Gastroesophageal sphincter (tissue), 3 donors: ENCODE results near the gene CEP41.

Experiments
- POLR2A ChIP-seq, 2 donors: fragments of 450-650 bp; IDR thresholded peaks; one replicate each; pipeline ENCODE4 v1.6.1; 2017; ENCODE audit warnings: antibody characterized with exemption in 2 of 2, mild to moderate bottlenecking in 2 of 2, moderate library complexity in 1 of 2
- TF ChIP-seq, protein P1 (sequence below), 4 experiments: fragments of 200-600 bp in 2 of 4; fragments of 450-650 bp in 2 of 4; sonication (generic) in 1 of 4; IDR thresholded peaks; one replicate each; pipeline ENCODE4 v1.5.1; 2017 to 2019; ENCODE audit warnings: antibody characterized with exemption in 4 of 4, mild to moderate bottlenecking in 2 of 4, moderate library complexity in 2 of 4

DNA sequence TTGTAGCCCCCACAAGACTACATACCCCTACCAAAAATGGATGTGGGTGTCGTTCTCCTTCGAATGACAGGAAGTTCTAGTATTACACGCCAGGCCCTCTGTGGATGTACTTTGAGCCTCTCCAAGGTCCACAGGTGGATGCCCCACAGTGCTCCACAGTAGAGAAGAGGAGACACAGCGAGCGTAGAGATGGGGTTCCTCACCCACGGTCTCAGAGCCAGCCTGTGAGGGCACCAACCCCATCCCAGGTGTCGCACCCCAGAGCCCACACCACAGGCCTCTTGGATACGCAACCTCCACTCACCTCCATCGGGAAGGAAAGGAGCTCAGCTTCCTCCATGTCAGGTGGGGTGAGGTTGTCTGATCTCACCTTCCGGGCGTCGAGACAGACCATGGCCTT, 93.9 kb downstream of the CEP41 start:
- TF ChIP-seq, protein P1, sequence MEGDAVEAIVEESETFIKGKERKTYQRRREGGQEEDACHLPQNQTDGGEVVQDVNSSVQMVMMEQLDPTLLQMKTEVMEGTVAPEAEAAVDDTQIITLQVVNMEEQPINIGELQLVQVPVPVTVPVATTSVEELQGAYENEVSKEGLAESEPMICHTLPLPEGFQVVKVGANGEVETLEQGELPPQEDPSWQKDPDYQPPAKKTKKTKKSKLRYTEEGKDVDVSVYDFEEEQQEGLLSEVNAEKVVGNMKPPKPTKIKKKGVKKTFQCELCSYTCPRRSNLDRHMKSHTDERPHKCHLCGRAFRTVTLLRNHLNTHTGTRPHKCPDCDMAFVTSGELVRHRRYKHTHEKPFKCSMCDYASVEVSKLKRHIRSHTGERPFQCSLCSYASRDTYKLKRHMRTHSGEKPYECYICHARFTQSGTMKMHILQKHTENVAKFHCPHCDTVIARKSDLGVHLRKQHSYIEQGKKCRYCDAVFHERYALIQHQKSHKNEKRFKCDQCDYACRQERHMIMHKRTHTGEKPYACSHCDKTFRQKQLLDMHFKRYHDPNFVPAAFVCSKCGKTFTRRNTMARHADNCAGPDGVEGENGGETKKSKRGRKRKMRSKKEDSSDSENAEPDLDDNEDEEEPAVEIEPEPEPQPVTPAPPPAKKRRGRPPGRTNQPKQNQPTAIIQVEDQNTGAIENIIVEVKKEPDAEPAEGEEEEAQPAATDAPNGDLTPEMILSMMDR (IDR thresholded peaks at IDR 0.05): no peak
- no peak for TF ChIP-seq POLR2A (IDR thresholded peaks at IDR 0.05)
